Adipocyte (in vitro differentiated cells): ENCODE measurements around the gene SLC66A1.

Source experiments
- DNase-seq: peaks from one replicate; pipeline ENCODE4 v3.0.0-alpha.2; 2015; ENCODE audit warnings: low read depth
- H3K27me3 ChIP-seq: replicated peaks from 2 replicates; pipeline ENCODE4 v1.7.0; 2013; ENCODE audit warnings: mild to moderate bottlenecking, low read length, moderate library complexity; ENCODE audit not compliant: control insufficient read depth, insufficient read depth
- H3K36me3 ChIP-seq: 2 replicates; pipeline ENCODE4 v1.7.0; 2013; ENCODE audit warnings: low read length, mild to moderate bottlenecking, moderate library complexity; ENCODE audit not compliant: control insufficient read depth, insufficient read depth, severe bottlenecking
- H3K4me1 ChIP-seq: 2 replicates; pipeline ENCODE4 v1.7.0; 2013; ENCODE audit warnings: mild to moderate bottlenecking, low read length, moderate library complexity; ENCODE audit not compliant: control insufficient read depth, insufficient read depth
- H3K4me3 ChIP-seq: 2 replicates; pipeline ENCODE4 v1.7.0; 2013; ENCODE audit warnings: mild to moderate bottlenecking, low read length, moderate library complexity
- H3K9ac ChIP-seq: 2 replicates; pipeline ENCODE4 v1.7.0; 2013; ENCODE audit warnings: mild to moderate bottlenecking, low read length, moderate library complexity
- H3K9me3 ChIP-seq: 2 replicates; pipeline ENCODE4 v1.7.0; 2013; ENCODE audit warnings: mild to moderate bottlenecking, low read length, moderate library complexity; ENCODE audit not compliant: control insufficient read depth

SLC66A1 gene

GRCh38 chr1:19346026-19346425 is 33.9 kb downstream of the SLC66A1 start:
- Histone ChIP-seq H3K4me3 (no peak overlapping the region), H3K9me3 (no peaks in the 10 kb centered on the region), H3K9ac (no peak overlapping the region), H3K27me3 (no peaks in the 10 kb centered on the region), H3K36me3 (peaks cover 60% of the 10 kb centered on the region), H3K4me1 (peaks cover 12% of the 10 kb centered on the region)
- no peak for DNase-seq

- peaks cover 63% of the 10 kb centered on the region for H3K36me3 ChIP-seq
- DNase-seq = no peak
- no peak overlapping the region for H3K9ac ChIP-seq
- H3K27me3 ChIP-seq = no peaks in the 10 kb centered on the region
- no peaks in the 10 kb centered on the region for H3K4me1 ChIP-seq
- H3K4me3 ChIP-seq = no peak overlapping the region
- no peaks in the 10 kb centered on the region for H3K9me3 ChIP-seq
Measured at GRCh38 chr1:19347533-19348172, 35.5 kb downstream of the SLC66A1 start.

DNA sequence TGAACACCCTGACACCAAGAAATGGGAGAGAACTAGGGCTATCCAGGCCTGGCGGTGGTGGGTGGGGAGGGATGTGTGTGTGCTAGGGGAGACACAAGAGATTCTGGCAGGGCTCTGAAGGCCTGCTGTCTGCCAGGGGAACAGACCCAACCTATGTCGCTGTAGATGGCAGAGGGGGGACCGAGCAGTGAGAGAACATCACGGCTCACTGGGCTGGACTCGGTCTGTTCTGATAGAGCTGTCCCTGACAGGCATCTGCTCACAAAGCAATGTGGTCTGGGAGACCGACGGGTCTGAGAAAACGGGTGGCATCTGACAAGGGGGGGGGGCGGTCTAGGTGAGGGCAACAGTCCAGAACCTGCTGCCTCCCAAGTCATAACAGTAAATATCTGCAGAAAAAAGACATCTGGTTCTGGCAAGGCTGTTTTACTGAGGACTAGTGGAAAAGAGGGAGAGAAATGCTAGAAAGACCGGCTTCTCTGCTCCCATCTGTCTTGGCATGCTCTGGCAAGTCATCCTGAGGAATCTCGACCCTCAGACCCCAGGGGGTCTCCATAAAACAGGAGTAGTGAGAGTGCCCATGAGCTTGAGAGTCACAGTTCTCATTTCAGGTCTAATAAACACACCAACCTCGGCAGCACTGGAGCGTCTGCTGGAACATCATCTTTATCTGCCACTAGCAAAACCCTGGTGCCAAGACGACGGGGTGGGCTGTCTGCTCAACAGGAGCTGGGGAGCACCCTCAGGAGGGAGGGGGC is 36.5 kb downstream of the SLC66A1 start:
- H3K4me1 ChIP-seq = no peaks in the 10 kb centered on the region
- H3K36me3 ChIP-seq = peaks cover 64% of the 10 kb centered on the region
- H3K9ac ChIP-seq = no peak overlapping the region
- DNase-seq = no peak
- no peaks in the 10 kb centered on the region for H3K9me3 ChIP-seq
- H3K4me3 ChIP-seq = no peak overlapping the region
- no peaks in the 10 kb centered on the region for H3K27me3 ChIP-seq

- H3K9me3 ChIP-seq = no peaks in the 10 kb centered on the region
- no peak for DNase-seq
- no peaks in the 10 kb centered on the region for H3K4me1 ChIP-seq
- H3K36me3 ChIP-seq = peaks cover 64% of the 10 kb centered on the region
- H3K27me3 ChIP-seq = no peaks in the 10 kb centered on the region
- no peak overlapping the region for H3K9ac ChIP-seq
- no peak overlapping the region for H3K4me3 ChIP-seq
Measured at GRCh38 chr1:19349999-19350398, 37.9 kb downstream of the SLC66A1 start.

DNA sequence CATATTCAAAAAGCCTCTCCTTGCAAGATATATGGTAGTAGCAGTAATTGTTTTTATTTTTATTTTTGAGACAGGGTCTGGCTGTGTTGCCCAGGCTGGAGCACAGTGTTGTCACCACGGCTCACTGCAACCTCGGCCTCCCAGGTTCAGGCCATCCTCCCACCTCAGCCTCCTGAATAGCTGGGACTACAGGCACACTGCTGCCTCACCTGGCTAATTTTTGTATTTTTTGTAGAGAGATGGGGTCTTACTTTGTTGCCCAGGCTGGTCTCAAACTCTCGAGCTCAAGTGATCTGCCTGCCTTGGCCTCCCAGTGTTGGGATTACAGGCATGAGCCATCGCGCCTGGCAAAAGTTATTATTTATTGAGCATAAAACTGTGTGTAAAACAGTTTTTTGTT is 38.4 kb downstream of the SLC66A1 start:
- Histone ChIP-seq H3K4me1 (no peaks in the 10 kb centered on the region), H3K9ac (no peak overlapping the region), H3K4me3 (no peak overlapping the region), H3K36me3 (peaks cover 63% of the 10 kb centered on the region), H3K9me3 (no peaks in the 10 kb centered on the region), H3K27me3 (no peaks in the 10 kb centered on the region)
- no peak for DNase-seq

GRCh38 chr1:19351873-19352272 is 39.7 kb downstream of the SLC66A1 start:
- no peak for DNase-seq
- Histone ChIP-seq H3K4me1 (no peaks in the 10 kb centered on the region), H3K9me3 (no peaks in the 10 kb centered on the region), H3K36me3 (peaks cover 75% of the 10 kb centered on the region), H3K4me3 (no peak overlapping the region), H3K9ac (no peak overlapping the region), H3K27me3 (no peaks in the 10 kb centered on the region)

DNA sequence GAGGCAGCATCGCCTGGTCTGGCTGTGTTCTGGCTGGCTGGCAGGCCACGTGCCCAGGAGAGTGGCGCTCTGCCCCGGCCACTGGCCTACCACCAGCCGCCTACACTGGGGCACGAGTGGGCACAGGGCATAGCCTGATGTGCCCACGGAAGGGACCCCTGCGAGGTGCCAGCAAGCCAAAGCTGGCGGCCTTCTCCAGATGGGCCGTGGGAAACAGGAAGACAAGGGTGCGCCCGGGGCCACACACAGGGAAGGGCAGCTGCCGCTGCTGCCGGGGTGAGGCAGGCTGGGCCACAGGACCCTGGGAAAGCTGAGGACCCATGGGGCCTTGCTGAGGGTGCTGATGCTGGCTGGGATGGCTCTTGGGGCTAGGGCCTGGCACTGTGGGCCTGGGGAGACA is 40.7 kb downstream of the SLC66A1 start:
- Histone ChIP-seq H3K36me3 (peaks cover 78% of the 10 kb centered on the region), H3K4me3 (no peak overlapping the region), H3K9me3 (no peaks in the 10 kb centered on the region), H3K27me3 (no peaks in the 10 kb centered on the region), H3K9ac (no peak overlapping the region), H3K4me1 (no peaks in the 10 kb centered on the region)
- DNase-seq = no peak

- Histone ChIP-seq H3K36me3 (peaks cover 73% of the 10 kb centered on the region), H3K4me1 (no peaks in the 10 kb centered on the region), H3K4me3 (no peak overlapping the region), H3K9me3 (no peaks in the 10 kb centered on the region), H3K9ac (no peak overlapping the region), H3K27me3 (no peaks in the 10 kb centered on the region)
- no peak for DNase-seq
Measured at GRCh38 chr1:19353596-19353995, 41.5 kb downstream of the SLC66A1 start.

DNA sequence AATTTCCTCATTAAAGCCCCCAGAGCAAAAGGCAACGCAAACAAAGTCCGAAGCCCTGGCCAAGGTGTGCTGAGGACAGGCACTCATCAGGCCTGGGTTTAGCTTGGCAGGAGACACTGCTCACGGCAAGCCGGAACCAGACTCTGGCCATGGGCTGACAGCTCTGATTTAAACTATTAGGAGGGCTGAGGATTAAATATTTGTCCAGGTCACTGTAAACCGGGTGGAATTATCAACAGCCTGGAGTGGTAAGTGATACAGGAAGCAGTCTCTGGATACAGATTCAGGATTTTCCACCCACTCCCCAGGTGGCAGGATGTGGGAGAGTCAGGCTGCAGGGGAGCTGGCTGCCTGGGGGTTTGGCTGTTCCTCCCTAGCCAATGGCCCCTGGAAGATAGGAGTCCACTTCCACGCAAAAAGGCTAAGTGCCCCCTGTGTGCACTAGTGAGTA is 42.4 kb downstream of the SLC66A1 start:
- Histone ChIP-seq H3K9ac (no peak overlapping the region), H3K4me1 (no peaks in the 10 kb centered on the region), H3K9me3 (no peaks in the 10 kb centered on the region), H3K27me3 (no peaks in the 10 kb centered on the region), H3K36me3 (peaks cover 63% of the 10 kb centered on the region), H3K4me3 (no peak overlapping the region)
- no peak for DNase-seq

DNA sequence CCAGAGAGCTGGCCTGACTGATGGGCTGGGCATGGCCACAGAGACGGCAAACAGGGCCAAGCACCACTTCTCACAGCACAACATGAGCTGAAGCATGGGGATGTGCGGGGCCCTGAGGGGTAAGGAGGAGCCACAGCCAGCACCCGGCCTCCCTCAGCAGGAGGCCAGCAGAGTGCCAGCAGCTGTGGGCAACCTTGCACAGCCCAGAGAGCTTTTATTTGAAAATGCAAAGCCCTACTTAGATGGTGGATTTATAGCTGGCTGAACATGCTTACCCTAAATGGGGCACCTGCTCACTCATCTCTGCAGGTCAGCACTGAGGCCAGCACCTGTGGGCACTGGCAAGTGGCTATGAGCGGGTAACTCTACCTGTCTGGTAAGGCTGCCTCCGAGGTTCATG is 44.1 kb downstream of the SLC66A1 start:
- Histone ChIP-seq H3K4me3 (no peak overlapping the region), H3K27me3 (no peaks in the 10 kb centered on the region), H3K4me1 (peaks cover 2% of the 10 kb centered on the region), H3K36me3 (peaks cover 52% of the 10 kb centered on the region), H3K9me3 (no peaks in the 10 kb centered on the region), H3K9ac (no peak overlapping the region)
- no peak for DNase-seq

DNA sequence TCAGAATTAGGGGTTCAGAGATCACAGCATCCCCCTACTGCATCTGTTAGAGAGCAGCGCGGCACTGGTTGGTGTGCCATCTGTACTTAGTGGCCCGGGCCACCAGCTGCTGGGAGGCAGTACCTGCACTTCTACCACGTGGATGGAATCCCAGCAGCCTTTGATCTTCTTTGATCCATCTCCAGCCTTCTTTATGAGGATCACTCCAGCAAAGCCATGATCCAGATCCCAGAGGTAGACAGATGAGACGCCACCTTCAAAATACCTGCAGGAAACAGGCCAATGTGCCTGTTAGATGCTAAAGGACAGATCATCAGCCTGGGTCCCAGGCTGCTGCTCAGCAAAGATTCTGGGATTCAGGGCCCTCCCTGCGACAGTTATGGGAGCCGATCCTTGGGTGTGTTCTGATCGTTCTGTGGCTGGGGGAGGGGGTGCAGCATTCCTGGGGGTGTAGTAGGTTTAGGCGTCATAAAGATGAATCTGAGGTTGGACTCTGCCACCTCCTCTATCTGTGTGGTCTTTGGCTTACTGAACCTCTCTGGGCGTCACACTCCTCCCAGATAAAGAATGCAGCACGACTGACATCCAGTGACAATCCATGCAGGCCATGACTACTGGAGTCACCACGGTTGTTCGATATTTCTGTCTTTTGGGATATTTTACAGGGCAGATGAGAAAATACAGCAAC is 45.3 kb downstream of the SLC66A1 start:
- Histone ChIP-seq H3K4me1 (peaks cover 13% of the 10 kb centered on the region), H3K36me3 (peaks cover 45% of the 10 kb centered on the region), H3K9me3 (no peaks in the 10 kb centered on the region), H3K27me3 (no peaks in the 10 kb centered on the region), H3K9ac (no peak overlapping the region), H3K4me3 (no peak overlapping the region)
- DNase-seq = no peak
